Measurements from ENCODE around the gene ATP1A1. TPM values are rescaled to one million over a fixed set of nuclear protein-coding genes. Genes with fewer than 3 reads are reported as not detected.
A peak's percentile ranks its signal among the peaks of the same experiment; 100 is the strongest.

Gene ATP1A1
- total RNA-seq, 1 donor from 2014 or later: 1,192 TPM

DNA sequence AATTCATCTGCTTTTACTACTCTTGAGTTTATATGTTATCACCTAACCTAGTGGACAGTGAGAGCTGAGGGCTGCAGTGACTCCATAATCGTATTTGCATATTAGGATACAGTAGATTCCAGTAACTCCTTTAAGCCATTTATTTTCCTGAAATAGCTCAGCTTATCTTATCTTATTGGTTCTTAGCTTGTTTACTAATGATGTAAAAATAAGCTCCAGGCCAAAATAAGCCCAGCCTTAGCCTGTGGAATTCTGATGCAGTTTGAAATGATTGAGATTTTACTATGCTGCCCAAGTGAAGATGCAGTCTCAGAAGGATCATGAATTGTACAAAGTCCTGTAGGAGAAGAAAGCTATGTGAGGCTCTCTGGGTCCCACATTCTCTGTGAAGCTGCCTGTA lies 18.1 kb downstream of the ATP1A1 start:
- DNase-seq (ENCODE audit: low read depth): no peak

DNA sequence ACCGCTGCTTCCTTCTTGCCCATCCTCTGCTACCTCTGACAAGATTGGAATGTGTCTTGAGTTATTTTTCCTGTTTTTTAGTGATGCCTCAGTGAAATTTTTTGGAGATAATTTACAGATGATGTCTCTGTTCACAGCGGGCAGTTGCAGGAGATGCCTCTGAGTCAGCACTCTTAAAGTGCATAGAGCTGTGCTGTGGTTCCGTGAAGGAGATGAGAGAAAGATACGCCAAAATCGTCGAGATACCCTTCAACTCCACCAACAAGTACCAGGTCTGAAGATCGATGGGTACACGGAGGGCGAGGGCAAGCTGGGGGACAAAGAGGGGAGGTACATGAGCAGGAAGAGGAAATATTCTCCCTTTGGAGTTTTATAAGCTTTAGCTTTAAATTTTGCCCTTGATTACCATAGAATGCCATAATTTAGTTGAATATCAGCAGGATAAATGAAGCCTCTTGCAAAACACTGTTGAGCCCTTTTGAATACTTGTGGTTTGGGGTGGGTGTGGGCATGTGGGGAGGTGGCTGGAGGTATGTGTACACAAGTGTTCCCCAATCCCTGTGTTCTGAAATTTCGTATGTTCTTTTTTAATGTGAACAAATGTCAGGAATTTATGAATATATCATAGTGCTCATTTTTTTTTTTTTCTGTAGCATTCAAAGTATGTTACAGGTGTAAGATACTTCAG lies 19.8 kb downstream of the ATP1A1 start:
- DNase-seq (ENCODE audit: low read depth): no peak

DNA sequence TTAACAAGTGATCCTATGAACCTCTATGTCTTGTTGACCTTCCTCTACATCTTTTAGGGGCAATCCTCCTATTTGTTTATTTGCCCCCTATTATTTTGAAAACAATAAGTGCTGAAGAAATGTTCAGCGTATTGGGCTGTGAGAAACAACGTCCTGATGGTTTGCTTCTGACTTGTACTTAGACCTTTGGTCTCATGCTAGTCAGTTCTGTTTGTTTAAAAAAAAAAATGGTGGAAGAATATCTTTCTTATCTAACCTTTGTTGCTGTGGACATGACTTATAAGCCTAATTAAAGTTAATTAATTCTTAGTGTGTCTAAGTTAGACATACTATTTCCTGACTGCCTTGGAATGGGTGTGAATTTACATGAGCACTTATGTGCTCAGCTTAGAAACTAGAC lies 20.7 kb downstream of the ATP1A1 start:
- no peak for DNase-seq (ENCODE audit: low read depth)

DNA sequence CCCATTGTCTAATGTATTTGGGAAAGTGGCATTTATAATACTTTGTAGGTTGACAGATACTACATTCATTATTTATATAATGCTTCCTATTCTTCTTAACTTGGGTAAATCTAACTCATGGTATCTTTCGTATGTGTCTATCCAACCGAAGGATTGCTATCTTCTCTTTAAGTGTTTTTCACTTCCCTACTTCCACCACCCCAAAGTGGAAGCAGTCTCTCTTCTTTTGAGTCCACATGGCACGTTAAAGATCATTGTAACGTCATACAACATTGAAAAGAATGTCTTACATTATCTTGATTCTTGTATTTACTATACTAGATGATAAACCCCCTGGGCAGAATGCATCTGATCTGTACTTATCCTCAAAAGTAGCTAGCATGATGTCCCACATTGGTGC lies 21.2 kb downstream of the ATP1A1 start:
- DNase-seq (ENCODE audit: low read depth): no peak

DNA sequence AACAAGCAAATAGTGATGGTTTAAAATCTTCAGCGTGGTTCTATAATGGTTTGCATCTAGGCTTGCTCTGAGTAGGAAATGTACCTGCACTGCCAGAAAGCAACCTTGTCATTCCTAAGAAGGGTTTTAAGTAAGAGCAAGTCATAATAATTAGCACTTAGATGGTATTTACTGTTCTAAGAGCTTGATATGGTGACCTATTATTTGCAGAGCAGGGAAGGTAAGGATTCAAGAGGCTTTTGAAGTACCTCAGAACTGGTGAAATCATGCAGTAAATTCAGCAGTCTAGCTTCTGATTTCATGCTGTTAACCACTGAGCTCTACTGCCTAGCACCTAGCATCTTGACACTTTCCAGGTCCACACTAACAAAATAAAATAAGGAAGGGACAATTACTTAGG lies 23.7 kb downstream of the ATP1A1 start:
- no peak for DNase-seq (ENCODE audit: low read depth)

DNA sequence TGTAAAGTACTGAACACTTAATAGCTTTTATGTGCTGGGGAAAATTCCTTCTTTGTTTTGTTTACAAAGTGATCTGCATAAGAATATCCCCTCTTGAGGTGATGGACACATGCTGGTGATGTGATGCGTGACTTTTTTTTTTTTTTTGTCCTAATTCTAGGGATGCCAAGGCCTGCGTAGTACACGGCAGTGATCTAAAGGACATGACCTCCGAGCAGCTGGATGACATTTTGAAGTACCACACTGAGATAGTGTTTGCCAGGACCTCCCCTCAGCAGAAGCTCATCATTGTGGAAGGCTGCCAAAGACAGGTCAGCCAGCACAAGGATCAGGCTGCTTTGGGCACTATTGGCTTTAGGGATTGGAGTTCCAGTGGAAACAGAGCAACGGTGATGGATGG lies 24.7 kb downstream of the ATP1A1 start:
- no peak for DNase-seq (ENCODE audit: low read depth)

DNA sequence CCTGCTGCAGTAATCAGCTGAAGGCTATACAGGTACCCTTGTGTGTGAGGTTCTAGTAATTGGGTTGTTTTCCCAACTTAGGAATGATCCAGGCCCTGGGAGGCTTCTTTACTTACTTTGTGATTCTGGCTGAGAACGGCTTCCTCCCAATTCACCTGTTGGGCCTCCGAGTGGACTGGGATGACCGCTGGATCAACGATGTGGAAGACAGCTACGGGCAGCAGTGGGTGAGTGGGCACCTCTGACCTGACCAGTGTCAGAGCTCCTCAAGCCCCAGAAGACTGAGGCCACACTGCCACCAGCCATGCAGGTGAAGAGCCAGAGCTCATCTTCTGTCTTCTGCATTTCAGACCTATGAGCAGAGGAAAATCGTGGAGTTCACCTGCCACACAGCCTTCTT lies 27.7 kb downstream of the ATP1A1 start:
- DNase-seq (ENCODE audit: low read depth): no peak

DNA sequence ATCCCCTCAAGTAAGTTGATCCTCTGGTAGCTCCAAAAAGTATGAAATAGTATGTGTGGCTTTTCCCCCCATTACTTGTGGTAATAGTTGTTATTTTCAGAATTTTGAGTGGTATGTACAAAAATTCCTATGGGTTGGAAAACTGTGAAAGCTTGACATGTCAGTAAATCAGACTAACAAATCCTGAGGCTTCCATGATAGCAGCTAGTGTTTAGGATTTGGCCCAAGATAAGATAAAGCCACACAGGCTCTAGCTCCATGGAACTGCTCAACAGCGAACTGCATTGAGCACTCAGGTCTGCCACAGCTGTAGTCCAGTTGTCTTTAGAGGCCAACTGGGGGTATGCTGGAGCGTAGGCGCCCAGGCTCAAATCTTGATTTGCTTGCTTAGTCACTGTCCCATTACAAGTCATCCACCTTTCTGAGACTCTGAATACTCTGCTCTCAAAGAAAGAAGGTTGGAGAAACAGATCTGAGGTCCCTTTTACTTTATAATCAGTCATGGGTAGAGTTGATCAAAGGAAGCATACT lies 28.7 kb downstream of the ATP1A1 start:
- DNase-seq (ENCODE audit: low read depth): no peak

DNA sequence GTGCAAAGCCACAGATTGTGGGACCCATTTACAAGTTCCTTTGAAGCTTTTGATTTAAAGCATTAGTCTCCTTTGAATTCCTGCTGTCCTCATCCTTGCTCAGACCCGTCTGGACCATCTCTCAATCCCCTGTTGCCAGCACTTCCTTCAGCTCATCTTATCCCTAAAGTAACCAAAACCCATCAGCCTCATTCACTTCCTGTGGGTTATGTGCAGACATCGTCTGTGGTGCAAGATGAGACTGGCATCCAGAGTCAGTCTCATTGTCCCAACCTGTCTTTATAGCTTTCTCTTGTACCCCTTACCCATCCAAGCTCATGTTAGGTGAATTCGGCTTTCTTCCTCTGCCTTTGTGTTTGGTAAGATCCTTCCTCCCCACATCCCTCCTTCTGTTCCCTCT lies 29.3 kb downstream of the ATP1A1 start:
- no peak for DNase-seq (ENCODE audit: low read depth)

DNA sequence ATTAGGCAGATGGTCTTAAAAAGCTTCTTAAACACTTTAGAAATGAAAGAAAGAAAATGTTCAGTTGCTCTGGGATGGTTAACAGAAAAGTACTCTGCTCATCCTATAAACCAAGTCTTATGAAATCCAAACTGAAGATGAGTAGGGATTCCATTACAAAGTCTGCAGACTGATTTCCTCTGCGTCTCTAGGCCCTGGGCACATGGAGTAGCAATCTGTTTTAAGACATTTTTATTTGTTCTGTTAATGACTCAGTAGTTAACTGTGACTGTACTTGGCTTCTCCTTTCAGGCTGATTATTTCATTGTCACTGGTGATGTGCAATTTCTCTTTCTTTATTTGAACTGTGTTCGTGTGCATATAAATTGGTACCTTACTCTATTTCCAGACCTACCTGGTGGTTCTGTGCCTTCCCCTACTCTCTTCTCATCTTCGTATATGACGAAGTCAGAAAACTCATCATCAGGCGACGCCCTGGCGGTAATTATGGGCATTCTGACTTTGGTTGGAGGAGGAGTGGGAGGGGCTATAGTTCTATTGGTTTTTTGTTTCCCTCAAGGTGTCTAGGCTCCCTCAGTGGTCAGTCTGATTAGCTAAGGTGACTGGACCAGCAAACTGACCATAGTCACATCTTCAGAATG lies 30.6 kb downstream of the ATP1A1 start:
- no peak for DNase-seq (ENCODE audit: low read depth)

DNA sequence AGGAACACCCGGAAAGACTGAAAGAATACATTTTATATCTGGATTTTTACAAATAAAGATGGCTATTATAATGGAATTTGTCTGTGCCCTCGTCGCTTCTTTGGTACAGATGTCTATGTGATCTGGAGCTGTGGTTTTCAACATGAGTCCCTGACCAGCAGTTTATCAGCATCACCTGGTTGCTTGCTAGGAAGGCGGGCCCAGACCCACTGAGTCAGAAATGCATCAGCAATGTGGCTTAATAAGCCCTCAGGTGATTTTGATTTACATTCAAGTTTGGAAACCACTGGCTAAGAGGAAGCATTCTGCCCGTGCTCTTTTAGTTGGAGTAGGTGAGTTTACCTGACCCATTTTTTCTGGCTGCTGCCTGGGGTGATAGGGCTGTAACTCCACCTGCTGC lies 31.7 kb downstream of the ATP1A1 start:
- DNase-seq (ENCODE audit: low read depth): peak; percentile 55

DNA sequence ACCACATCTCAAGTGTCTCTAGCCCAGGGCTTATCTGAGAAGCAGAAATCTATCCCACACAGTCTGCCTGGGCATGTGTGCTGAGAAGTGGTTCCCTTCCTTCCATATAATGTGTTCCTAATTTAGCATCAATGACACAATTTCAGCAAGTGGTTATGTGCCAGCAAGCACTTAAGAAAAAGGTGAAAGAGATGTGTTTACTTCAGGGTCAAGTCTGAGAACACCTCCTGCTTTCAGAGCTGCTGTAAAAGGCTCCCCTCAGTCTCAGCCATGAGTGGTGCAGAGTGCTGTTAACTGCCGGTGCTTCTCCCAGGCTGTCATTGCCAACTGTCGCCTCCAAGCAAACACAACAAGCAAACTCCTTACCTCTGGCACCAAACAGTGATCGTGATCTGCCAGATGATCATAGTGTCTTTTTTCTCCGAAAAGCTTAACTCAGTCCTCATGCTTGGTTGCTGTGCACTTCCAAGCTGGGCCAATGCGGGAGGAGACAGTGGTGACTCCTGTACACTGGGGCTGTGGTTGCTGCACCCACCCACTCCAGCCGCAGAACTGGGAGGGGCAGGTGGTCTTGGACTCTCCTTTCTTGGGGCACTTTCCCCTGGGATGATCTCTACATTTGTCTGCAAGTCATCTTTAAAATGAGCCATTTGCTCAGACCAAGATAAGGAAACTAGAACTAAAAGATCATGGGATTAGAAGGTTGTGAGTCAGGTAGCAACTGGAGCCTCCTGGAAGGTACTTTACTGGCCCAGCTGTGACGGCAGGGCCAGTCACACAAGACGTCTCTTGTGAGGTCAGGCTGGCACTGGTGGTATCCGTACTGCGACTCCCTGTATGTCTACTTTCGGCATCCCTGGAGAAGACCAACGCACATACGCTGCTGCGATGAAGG lies 32.4 kb downstream of the ATP1A1 start:
- DNase-seq (ENCODE audit: low read depth): no peak

DNA sequence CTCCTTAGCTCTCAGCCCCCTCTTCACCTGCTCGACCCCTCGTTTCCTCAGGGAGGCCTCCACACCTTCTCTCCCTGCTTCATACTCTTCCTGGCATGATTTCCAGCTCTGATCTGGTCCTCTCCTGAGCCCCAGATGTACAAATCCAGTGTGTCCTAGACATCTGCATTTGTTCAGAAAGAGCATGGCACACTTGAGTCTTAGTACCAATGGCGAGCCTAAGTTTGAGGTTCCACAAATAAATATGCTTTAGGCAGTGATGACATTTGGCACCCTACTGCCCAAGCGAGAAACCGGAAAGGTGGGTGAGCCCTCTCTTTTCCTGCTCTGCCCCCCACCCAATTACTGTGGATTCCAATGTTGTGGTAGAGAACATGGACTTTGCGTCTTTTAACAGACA lies 34.0 kb downstream of the ATP1A1 start:
- no peak for DNase-seq (ENCODE audit: low read depth)

DNA sequence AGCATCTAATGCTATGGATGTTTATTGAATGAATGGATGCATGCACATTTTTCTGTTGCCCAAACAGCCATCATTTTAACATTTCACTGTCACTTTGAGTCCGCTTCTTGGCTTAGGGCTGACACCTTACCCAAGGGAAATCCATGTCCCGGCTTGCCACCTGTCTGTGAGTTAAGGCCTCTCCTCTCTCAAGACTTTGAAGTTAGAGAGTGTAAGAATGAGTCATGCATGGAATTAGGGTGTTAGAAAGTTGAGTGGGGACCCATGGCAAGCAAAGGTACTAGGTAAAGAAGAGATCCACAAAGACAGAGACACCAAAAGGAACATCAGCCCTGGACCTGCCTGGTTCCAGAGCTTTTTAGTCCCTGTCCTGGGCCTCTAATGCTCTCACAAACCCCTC lies 35.1 kb downstream of the ATP1A1 start:
- DNase-seq (ENCODE audit: low read depth): no peak

DNA sequence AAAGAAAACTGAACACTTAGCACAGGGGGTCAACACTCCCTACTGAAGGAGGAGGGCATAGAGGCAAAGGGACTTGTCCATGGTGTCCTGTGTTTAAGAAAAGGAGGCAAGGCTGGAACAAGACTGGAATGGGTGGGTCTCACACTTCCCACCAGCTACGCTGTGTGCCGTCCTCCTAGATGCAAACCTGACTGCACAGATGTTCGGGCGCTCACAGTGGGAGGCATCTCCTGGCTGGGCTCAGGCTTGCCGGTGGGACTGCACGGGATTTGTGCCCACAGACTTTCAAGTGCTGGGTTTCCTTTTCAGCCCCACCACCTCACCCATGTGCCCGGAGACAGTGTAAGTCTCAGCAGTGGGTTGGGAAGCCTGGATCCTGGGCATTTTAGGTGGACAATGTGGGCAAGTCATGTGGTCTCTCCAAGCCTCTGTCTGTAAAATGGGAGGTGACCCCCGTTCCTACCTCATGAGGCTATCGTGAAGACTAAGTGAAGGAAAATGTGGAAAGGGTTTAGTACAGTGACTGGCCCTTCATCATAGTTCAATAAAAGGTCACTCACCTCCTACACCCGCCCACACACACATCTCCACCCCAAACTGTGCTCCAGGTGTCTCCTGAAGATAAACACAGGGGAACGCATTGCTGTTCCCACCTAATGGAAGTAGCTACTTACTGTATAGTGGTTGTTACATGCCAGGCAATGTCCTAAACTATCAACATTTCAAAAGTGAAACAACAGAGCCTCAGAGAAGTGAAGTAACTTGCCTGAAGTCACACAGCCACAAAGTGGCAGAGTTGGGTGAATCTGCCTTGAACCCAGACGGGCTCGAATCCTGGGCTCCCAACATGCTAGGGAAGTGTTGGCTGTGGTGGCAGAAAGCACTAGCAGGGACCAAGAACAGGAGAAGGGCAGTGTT lies 36.0 kb downstream of the ATP1A1 start:
- DNase-seq (ENCODE audit: low read depth): no peak

DNA sequence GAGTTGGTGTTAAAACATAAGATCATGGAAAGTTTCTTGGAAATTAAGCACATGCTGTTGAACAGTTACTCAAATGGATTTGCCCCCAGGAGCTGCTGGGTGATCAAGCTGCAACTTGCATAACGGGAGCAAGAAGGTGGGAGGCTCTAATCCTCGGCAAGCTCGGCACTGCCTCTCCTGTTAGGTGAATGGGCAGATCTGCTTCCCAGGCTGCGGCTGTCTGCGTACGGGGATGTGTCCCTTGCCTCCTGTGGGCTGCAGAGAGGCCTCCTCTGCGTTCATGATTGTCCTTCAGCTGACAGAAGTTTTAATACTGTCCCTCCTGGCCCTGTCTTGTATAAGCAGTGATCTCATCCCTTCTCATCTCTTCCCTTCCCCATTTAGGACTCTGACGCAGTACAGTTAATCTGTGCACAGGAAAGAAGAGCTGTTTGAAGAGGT lies 36.7 kb downstream of the ATP1A1 start:
- peak; percentile 78 for DNase-seq (ENCODE audit: low read depth)

DNA sequence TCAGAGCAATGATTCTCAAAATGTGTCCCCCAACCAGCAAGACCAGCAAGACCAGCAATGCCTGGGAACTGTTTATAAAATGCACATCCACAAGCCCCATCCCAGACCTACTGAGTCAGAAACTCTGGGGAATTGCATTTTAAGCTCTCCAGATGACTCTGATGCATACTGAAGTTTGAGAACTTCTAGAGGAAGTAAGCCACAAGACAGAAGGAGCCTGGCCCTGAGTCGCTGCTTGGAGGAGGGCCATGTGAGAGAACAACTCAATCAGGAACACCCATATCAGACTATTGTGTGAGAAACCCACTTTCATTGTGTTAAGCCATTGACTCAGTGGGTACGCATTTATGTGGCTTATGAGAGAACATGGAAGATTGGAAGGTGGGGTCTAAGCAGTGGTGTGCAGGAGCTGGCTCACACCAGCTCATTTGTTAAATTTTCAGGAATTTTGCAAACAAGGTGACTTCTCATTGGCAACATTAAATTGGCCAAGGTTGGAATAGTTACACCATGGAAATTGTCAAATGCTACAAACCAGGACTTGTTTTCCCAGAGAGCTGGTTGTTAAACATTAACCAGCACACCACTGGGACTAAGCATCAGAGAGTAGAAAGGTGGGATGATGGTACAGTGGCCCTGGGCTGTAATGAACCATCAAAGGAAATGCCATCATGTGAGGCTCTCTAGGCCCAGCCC lies 38.9 kb downstream of the ATP1A1 start:
- DNase-seq (ENCODE audit: low read depth): peak; percentile 94

DNA sequence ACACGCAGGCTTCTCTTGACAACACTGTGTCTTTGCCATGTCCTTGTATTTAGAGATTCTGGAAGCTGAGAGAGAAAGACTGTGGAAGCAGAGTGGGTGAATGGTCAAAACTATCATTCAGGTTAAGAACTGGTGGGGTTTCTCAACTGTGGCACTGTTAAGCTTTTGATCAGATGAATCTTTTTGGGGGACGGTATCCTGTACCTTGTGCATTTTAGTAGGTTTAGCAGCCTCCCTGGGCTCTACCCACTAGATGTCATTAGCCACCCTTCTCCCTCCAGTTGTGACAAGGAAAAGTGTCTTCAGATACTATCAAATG lies 39.4 kb downstream of the ATP1A1 start:
- DNase-seq (ENCODE audit: low read depth): no peak

DNA sequence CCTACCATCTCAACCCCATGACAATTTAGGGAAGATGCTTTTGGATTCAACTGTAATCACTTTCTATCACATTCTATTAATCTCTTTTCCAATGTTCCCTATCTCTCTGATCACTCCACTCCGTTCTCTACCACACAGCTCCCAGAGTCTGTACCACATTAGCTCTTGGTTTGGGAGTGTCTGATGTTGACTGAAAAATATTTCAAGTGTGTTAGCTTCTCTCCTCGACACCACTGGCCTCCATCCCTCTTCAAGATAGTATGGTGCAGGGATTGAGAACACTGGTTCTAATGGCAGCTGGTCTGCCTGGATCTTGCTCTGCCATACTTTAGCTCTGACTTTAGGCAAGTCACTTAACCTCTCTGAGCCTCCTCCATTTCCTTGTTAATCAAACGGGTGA lies 39.9 kb downstream of the ATP1A1 start:
- no peak for DNase-seq (ENCODE audit: low read depth)

DNA sequence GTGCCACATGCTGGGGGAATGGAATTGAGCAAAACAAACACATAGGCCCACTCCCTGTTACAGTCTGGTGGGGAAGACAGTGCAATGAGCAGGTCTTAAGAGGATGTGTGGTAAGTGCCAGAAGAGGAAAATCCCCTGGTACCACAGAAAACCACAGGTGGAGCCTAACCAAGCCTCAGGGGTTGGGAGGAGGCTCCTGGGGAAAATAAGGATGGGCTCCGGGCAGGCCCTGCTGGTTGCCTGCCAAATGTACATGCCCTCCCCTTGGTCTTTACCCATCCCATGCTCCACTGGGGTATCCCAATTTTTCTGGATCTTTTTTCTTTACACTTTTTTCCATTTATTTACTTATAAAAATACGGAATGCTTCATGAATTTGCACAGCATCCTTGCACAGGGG lies 40.4 kb downstream of the ATP1A1 start:
- no peak for DNase-seq (ENCODE audit: low read depth)

DNA sequence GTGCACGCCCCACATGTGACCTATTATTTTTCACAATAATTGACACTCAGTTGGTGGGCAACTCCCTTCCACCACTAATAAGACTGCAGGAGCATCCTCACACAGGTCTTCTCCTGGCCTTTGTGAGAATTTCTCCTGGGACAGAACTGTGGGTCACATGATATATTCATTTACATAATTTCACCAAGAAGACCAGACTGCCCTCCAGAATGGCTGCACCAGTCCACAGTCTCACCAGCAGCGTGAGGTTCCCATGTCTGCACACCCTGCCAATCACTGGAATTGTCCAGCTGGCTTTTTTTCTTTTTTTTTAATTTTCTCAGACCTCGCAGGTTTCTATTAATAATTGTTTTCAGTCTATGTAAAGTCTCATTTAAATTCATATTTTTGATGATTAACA lies 41.3 kb downstream of the ATP1A1 start:
- DNase-seq (ENCODE audit: low read depth): no peak
